HUDEP-2 (cell line): ENCODE results near the gene SRSF4.
"Not testable (repeated sequence)": the region's sequence is repeated elsewhere in the genome, so short reads cannot be mapped to it uniquely, and the experiment has no call there.

Experiments used
- DNase-seq, 76 experiments: peaks; one replicate each; lab custom pipeline; 2025; ENCODE audit not compliant: unreplicated experiment in 76 of 76; lab: John Stamatoyannopoulos, UW

SRSF4 gene

GRCh38 chr1:29181413-29182225 is at the start of gene SRSF4:
Gene SRSF4, minus strand, starts transcription at chr1:29181900. Its CDS starts 148 bp downstream, at chr1:29181752.
- peak; percentile 49 to 99 (median 97) for DNase-seq

GRCh38 chr1:29230553-29231378 is 49.1 kb upstream of the SRSF4 start, which contains the start of gene MECR:
Gene MECR, minus strand, starts transcription at chr1:29230934. Its CDS starts 28 bp downstream, at chr1:29230906.
- DNase-seq, result peak in 75 of 76 experiments; percentile 38 to 95 (median 87)

- DNase-seq, result no peak
Measured at GRCh38 chr1:29230204-29230552, 48.5 kb upstream of the SRSF4 start.

GRCh38 chr1:29227511-29227910 is 45.8 kb upstream of the SRSF4 start:
- no peak for DNase-seq

GRCh38 chr1:29225361-29225760 is 43.7 kb upstream of the SRSF4 start:
- no peak for DNase-seq

GRCh38 chr1:29224356-29224837 is 42.7 kb upstream of the SRSF4 start:
- DNase-seq, result peak in 4 of 76 experiments; percentile 5 to 21 (median 11)

- DNase-seq, result no peak
Measured at GRCh38 chr1:29223521-29223920, 41.8 kb upstream of the SRSF4 start.

GRCh38 chr1:29222686-29223085 is 41.0 kb upstream of the SRSF4 start:
- no peak for DNase-seq

- not testable (repeated sequence) for DNase-seq
Measured at GRCh38 chr1:29222260-29222659, 40.6 kb upstream of the SRSF4 start.

- no peak for DNase-seq
Measured at GRCh38 chr1:29221296-29221695, 39.6 kb upstream of the SRSF4 start.

- DNase-seq, result no peak
Measured at GRCh38 chr1:29218223-29218622, 36.5 kb upstream of the SRSF4 start.

- DNase-seq, result no peak
Measured at GRCh38 chr1:29217633-29218032, 35.9 kb upstream of the SRSF4 start.

- no peak for DNase-seq
Measured at GRCh38 chr1:29213055-29213454, 31.4 kb upstream of the SRSF4 start.

- DNase-seq, result no peak
Measured at GRCh38 chr1:29211086-29212030, 29.7 kb upstream of the SRSF4 start.

- no peak for DNase-seq
Measured at GRCh38 chr1:29210278-29211085, 28.8 kb upstream of the SRSF4 start.

- DNase-seq, result no peak
Measured at GRCh38 chr1:29209173-29209572, 27.5 kb upstream of the SRSF4 start.

- DNase-seq, result peak in 19 of 76 experiments; percentile 3 to 42 (median 13)
Measured at GRCh38 chr1:29208442-29208841, 26.7 kb upstream of the SRSF4 start.

- DNase-seq, result peak; percentile 19 to 95 (median 85)
Measured at GRCh38 chr1:29202584-29203340, 21.1 kb upstream of the SRSF4 start.

- DNase-seq, result no peak
Measured at GRCh38 chr1:29202053-29202452, 20.4 kb upstream of the SRSF4 start.
